CD1c-positive myeloid dendritic cell (primary cell): ENCODE data around the gene IRF7.
A peak's percentile ranks its signal among the peaks of the same experiment; 100 is the strongest.
"Not testable (repeated sequence)": the region's sequence is repeated elsewhere in the genome, so short reads cannot be mapped to it uniquely, and the experiment has no call there.

Experiments
- DNase-seq: peaks from one replicate; pipeline ENCODE4 v3.0.0-alpha.2; 2016; ENCODE audit errors: extremely low spot score

Gene IRF7

DNA sequence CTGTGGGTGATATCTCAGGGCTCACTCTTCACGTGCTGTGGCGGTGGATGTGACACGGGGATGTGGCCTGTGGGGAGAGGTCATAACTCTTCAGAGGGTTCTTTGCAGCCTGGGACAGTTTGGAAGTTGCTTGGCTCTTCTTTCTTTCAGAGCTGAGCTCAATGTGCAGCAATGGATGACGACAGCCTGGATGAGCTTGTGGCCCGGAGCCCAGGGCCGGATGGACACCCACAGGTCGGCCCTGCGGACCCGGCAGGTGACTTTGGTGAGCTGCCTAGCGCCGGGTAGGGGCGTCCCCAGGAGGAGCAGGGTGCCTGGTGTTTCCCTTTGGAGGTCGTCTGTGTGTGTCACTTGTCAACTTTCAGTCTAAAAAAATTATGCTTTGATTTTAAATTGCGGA is 34.4 kb downstream of the IRF7 start:
- no peak for DNase-seq

DNA sequence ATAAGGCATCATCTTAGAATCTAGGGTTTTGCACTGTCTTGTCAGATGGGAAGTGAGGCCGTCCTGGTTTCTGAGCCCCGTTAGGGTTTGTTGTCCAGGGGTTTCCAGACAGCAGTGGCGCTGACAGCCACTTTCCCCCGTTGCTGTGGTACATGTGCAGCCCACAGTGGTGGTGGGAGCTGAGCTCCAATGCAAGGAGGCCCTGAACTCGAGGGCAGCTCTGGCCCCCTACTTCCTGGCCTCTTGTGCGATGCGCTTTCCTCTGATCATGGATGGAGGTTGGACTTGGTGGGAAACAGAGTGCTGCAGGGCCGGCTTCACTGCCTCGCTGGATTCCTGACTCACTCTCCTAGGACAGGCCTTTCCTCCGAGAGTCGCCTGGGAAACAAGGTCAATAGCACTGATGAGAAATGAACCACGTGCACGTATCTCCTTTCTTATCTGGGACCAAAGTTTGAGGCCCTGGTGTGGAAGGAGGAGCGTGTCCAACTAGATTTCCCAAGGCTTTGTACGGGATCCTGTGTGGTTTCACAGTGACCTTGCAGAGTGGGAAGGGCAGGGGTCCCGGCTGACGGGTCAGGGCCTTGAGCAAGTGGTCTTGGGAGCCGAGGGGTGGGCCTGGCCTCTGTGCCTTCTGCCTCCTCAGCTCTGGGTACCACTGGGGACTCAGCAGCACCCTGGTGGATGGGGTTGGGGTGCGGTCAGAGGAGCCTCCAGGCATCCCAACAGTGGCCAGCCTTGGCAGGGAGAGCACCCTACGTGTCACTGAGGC is 35.7 kb downstream of the IRF7 start:
- DNase-seq, result no peak

DNA sequence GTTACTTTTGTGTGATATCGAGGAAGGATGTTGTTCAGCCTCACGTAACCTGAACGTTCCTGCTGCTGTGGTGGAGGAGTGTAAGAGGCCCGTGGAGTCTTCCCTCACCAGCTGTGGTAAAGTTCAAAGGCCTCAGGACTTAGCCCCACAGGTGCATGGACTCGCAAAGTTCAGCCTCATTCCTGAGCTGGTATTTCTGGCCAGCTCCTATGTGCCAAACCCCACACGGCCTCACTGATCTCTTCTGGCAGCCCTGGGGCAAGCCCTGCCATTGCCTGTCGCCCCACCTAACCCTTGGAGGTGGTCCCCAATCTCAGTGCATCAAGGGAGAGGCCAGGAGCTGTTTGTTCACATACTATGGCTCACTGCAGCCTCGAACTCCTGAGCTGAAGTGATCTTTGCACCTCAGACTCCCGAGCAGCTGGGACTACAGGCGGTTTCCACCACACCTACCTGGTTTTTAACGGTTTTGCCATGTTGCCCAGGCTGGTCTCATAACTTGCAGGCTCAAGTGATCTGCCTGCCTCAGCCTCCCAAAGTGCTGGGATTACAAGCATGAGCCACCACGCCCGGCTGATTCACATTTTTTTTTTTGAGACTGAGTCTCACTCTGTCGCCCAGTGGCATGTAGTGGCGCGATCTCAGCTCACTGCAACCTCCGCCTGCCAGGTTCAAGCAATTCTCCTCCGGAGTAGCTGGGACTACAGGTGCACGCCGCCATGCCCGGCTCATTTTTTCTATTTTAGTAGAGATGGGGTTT is 37.3 kb downstream of the IRF7 start:
- no peak for DNase-seq

DNA sequence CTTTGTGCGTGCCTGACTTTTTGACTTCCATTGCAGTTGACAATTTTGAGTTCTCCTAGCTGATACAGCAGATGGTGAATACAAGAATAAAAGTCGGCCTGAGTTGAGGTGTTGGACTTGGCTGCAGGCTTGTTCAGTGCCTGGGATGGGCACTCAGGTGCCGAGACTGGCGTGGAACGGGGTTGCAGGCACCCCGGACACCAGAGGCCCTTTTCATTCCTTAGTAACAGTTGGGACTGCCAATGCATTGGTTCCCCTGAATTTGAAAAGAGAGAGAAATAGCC is 38.2 kb downstream of the IRF7 start:
- no peak for DNase-seq

DNA sequence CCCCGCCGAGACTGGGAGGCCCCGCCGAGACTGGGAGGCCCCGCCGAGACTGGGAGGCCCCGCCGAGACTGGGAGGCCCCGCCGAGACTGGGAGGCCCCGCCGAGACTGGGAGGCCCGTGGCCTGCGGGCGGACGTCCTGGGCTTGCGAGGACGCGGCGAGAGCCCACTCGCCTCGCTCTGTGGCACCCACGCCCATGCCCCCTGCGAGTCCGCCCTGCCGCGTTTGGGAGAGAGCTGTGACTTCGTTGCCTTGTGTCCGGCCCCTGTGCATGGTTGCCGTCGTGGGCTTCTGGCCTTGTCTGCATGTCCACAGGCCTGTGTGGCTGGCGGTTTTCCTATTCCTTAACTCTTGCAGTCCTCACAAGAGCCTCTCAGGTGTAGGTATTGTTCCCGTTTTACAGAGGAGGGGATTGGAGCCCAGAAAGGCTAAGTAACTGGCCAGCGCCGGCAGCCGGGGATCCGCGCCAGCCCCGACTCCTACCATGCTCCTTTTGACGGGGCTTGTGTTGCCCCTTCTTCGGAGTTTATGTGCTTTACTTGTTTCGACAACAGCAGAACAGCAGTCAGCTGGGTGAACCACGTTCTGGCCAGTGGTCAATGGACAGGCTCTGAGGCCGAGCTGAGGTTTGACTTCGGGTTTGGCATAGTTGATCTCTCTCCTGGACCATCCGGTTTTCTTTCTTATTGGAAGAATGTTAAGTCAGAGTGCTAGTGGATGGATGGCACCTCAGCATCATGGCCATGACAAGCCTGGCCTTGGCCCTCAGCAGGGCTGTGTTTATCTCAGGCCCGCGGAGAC is 38.7 kb downstream of the IRF7 start:
- no peak for DNase-seq

DNA sequence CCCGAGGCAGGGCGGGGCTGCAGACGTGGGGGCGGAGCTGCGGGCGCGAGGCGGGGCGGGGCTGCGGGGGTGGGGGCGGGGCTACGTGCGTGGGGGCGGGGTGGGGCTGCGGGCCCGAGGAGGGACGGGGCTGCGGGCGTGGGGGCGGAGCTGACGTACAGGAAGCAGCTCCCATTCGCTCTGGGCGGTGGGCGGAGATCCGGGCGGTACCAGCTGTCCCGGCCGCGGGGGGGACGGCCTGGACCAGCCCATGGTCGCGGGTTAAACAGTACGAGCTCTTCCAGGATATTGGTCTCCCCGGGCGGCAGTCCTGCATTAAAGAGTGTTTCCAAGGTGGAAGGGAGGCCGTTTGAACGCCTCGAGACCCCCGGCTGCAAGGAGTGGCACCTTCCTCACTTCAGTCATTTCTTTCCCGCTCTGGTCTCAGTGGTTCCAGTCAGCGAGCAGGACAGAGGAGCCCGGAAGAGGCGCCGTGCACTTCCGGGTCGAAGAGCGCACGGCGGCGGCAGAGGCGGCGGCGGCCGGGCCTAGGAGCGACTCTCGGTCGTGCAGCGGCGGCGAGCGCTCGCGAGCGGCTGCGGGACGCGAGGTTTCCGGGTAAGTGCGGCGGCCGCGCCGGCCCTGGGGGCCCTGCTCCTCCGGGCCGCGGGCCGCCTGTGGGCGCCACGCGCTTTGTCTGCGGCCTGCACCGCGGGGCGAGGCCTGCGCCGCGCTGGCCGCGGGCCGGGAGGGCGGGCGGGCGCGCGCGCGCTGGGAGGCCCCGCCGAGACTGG is 39.6 kb downstream of the IRF7 start, which contains the start of gene PHRF1:
TSS of gene PHRF1 (plus strand) at position 475 of the 773 bp plus-strand sequence. CDS start 5,043 bp downstream, outside the sequence.
- peak; percentile 94 for DNase-seq

DNA sequence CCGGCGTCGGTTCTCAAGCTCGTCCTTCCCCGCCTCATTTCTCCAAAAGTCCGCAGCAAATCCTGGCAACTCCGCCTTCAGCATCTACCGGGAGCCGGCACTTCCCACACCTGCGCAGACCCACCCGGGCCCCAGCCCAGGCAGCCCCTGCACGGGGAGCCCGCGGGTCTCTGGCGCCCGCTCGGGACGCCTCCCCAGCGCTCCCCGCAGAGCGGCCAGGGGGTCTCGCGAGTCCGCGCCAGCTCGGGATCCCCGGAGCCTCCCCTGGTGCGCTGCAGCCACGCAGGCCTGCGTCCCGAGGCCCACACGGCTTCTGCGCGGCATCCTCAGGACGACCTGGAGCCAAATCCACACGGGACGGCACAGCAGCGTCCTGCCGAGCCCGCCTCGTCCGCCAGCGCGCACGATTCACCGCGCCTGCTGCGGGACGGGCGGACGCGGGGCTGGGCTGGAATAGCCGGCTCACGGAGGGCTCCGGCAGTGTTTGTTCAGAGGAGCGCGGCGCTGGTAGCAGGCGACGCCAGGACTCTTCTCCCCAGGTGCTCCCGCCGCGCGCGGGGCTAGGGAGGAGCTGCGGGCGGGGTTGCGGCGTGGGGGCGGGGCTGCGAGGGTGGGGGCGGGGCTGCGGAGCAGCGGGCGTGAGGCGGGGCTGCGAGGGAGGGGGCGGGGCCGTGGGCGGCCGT is 40.3 kb downstream of the IRF7 start:
- DNase-seq, result peak; percentile 79

DNA sequence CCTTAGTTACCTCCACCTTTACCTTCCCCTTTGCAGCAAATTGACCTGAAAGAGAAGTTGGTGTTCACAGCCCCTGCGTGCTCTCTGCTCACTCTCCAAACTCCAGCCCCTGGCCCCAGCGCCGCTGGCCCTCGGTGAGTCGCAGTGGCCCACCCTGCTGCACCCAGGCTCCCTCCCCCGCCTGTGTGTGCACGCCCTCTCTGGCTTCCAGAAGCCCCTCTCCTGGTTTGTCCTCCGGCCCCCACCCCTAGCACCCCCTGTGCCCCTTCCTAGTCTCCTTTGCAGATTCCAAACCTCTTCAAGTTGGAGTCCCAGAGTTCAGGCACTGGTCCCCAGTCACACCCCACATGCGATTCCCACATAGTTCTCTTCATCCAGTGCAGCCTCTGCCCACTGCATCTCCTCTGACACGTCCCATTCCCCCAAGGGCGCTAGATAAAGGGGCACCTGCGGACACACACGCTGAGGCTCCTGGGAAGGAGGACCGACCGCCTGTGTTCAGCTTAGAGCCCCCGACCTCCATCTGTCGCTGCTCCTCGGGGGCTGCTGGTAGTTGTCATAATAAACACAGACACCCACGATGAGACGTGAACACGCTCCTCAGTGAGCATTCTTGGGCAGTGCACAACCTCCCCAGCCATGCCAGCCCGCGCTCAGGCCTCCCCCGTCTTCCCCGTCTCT is 41.0 kb downstream of the IRF7 start:
- no peak for DNase-seq

DNA sequence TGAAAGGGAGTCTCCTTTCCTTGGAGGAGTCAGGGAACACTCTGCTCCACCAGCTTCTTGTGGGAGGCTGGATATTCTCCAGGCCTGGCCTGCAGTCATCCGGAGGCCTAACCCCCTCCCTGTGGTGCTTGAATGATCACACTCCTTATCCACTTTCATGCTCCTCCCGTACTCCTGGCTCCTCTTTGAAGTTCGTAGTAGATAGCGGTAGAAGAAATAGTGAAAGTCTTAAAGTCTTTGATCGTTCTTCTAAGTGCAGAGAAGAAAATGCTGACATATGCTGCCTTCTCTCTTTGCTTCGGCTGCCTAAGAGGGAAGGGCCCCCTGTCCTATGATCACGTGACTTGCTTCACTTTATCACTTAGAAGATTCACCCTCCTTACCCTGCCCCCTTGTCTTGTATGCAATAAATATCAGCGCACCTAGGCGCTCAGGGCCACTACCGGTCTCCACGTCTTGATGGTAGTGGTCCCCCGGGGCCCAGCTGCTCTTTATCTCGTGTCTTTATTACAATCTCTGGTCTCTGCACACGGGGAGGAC is 41.6 kb downstream of the IRF7 start:
- not testable (repeated sequence) for DNase-seq

DNA sequence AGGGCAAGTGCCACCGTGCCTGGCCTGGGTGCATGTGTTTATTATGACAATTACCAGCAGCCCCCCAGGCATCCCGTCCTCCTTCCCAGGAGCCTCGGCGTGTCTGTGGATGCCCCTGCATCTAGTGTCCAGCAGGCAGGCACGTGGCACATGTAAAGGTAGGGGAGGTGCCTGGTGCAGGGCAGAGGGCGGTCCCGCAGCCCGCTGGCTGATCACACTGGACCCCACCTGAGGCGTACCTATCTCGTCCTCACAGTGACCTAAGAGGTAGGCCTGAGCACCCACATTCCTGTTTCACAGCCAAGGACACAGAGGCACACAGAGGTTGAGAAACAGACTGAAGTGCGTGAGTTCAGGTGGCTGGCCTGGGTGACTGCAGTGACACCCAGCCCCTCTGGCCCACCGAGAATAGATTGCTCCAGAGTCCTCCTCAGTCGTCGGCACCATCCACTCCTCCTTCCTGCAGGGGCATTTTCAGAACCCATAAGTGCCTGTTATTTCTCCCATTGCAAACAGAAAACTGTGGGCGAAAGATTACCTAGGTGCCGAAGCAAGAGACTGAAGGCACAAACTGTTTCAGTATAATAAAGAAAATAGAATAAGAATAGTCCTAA is 42.5 kb downstream of the IRF7 start:
- DNase-seq, result no peak

DNA sequence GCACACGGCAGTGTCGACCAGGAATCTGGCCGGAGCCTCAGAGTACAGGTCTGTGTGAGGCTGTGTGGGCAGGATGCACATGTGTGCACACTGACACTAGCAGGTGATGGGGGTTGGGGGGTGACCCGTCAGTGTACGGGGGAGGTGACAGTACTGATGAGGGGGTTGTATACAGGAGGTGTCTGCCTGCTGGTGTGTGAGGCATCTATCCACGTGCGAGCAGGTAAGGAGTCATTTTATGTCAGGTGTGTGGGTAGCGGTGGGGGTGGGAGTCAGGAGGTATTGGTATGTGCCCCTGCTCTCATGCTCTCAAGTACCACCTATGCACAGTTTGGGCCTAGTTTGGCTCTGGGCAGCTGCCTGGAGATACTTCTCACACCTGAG is 44.0 kb downstream of the IRF7 start:
- DNase-seq, result no peak

DNA sequence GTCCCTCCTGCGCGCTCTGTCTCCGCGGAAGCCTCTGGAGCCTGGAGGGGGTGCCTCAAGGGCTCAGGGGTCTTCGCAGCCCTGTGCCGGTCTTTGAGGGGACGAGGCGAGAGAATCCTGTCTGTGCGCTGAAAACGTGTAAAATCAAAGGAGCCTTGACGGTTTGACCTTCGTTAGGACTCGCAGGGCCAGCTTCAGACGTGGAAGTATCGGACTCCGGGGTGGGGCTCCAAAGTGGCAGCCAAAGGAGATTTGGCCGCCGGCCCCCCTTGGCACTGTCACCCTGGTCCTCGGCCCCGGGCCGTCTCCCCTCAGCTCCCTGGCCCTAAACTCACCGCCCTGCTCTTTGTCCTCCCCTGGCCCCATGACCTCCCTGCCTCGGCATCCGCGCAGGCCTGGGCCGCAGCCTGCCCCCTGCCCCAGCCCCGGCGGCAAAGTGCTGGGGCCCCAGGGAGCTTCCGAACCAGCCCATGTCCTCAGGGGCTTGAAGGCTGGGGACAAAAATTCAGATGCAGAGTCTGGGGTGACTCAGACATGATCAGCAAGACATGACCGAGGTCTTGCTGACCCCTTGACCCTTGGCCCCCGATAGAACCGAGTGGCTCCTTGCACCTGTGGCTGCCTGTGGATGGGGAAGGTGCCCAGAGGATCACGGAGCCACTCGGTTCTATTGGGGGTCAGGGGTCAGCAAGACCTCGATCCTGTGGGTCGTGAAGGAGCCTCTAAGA is 46.4 kb downstream of the IRF7 start:
- DNase-seq, result no peak

DNA sequence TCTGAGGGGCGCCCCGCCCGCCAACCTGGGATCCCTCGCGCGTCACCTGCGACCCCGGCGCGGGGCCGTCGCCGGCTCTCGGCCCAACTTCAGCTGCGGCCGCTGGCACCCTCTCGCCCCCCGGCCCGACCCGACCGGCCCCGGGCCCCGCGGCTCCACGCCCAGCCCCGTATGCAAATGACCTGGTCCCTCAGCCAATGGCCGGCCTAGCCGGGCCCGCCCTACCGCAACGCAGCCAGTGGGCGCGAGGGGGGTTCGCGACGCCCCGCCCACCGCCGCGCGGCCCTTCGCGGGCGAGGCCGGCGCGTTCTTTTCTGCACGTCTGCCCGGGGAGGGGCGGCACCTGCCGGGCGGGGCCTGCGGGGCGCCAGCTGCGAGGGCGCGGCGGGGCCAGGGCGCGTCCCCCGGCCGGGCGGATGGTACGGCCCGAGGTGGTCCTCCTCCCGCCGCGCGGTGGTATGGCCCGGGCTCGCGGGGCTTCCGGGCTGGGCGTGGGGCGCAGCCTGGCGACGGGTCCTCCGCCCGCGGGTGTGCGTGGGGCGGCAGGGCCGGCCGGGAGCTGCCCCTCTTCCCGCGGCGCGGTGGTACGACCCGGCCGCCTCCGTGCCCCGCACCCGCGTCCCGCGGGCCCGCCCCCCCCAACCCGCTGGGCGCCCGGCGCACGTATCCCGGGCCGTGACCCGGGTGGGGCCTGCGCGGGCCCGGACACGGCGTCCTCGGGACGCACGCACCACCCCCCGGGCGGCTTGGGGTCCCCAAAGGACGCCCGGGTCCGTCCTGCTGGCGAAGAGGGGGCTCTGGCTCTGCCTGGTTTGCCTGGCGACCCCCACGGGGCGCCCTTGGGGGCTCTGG is 47.2 kb downstream of the IRF7 start:
- DNase-seq, result peak; percentile 96

DNA sequence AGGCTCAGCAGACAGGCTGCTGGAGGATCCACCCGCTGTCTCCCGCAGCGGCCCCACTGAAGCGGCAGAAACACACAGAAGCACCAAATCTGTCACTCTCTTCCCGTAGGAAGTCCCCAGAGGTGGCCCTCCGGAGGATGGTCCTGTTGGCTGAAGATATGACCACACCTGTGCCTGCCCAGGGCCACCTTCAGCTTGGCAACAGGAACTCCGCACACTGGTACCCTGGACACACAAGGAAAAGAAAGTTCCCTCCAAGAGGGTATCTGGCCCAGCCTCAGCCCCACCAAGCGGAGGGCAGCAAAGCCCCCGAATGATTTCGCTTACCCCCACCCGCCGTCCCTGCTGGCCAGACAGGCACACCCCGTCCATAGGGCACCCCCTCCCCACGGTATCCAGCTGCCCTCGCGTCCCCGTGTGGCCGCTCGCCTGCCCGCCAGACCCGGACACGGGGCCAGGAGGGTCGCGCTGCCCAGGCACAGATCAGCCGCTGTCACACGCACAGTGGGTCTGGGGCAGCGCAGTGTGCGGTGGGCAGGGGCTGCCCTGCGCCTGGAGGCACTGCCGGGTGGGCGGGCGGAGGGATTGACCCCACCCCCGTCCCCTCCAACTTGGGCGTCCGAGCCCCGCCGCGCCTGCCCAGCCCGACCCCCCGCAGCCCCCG is 48.0 kb downstream of the IRF7 start:
- no peak for DNase-seq

DNA sequence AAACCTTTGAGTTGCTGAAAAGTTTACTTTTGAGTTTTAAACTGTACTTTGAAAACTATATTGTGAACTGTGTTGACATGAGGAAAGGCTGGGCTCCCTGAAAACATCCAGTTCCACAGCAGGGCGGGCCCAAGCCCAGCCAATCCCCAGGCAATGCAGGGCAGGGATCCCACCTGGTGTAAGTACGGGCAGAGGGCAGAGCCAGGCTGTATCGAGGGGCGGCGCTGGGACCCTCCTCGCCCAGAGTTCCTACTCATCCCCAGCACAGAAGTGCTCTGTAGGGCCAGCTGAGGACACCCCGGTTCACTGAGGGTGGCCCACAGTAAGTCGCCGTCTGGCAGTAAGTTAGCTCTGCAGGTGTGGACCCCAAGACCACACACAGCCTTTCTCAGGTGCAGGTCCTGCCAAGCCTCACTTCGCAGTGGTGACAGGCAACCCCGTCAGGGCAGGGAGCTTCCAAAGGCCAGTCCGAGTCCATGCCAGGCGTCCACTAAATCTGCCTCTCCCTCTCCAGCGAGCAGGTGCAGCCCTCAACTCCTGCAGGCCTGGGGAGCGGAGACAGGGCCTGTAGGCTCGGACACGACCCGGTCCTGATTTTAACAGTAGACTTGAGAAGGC is 48.6 kb downstream of the IRF7 start:
- no peak for DNase-seq

DNA sequence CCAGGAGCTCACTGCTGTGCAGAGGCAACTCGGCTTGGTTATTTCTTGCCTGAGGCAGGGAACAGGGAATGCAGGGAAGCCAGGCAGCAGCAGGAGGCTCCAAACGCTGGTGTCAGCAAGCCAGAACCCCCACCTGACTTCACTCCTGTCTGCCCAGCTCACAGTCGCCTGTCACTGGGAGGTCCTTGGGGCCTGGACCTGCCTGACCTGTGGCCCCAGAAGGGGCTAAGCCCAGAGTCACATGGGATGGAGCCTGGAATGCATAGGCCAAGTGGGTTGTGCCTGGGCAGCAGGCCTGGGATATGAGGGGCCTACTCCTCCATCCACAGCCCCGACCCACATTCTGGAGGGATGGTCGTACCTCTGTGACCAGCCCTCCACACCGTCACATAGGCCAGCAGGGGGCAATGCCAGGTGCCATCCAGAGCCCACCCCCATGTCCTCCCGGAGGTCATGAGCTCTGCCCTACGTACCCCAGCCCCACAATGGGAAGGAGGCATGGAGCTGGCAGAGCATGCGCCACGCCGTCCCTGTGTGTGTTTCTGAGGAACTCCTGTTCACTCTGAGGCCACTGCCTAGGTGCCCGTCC is 49.7 kb downstream of the IRF7 start:
- DNase-seq, result no peak
